Measurements from ENCODE around the gene TBL1X.

GRCh38 chrX:9516635-9517034 is 51.8 kb downstream of the TBL1X start:
- no peak for TF ChIP-seq CTCF (optimal IDR thresholded peaks at IDR 0.05 in 1 of 3, IDR thresholded peaks at IDR 0.05 in 1 of 3, conservative IDR thresholded peaks at IDR 0.05 in 1 of 3; ENCODE audit: extremely low read depth in 1 of 3, insufficient read depth in 2 of 3, low read length in 3 of 3)
- no peak for TF ChIP-seq EZH2 (IDR thresholded peaks at IDR 0.05; ENCODE audit: low read length)

Measured in keratinocyte (primary cell).